ENCODE data around the gene PRKCZ.

PRKCZ gene

GRCh38 chr1:2229037-2229864, 179.0 kb downstream of the PRKCZ start:
- H3K27ac ChIP-seq (ENCODE audit: low read length), result peak overlapping the region; percentile 87
- no peaks in the 10 kb centered on the region for H3K9me3 ChIP-seq (ENCODE audit: control insufficient read depth in 2 of 2, low read length in 2 of 2)
- H3K36me3 ChIP-seq (ENCODE audit: control insufficient read depth in 2 of 2, insufficient read depth in 2 of 2, low read length in 2 of 2), result no peaks in the 10 kb centered on the region
- no peaks in the 10 kb centered on the region for H3K27me3 ChIP-seq (ENCODE audit: control insufficient read depth in 1 of 2, insufficient read depth in 2 of 2, low read length in 2 of 2)
- H3K9ac ChIP-seq (ENCODE audit: low read length in 2 of 2), result peak overlapping the region; percentile 76 to 80
- peaks cover 53% of the 10 kb centered on the region for H3K4me1 ChIP-seq (ENCODE audit: control insufficient read depth, insufficient read depth, low read length)
- peak overlapping the region; percentile 81 to 86 for H3K4me3 ChIP-seq (ENCODE audit: low read length in 2 of 2)

GRCh38 chr1:2229911-2230731, 179.9 kb downstream of the PRKCZ start:
- no peaks in the 10 kb centered on the region for H3K9me3 ChIP-seq (ENCODE audit: control insufficient read depth in 2 of 2, low read length in 2 of 2)
- no peaks in the 10 kb centered on the region for H3K36me3 ChIP-seq (ENCODE audit: control insufficient read depth in 2 of 2, insufficient read depth in 2 of 2, low read length in 2 of 2)
- H3K9ac ChIP-seq (ENCODE audit: low read length in 2 of 2), result peak overlapping the region; percentile 76 to 80
- no peaks in the 10 kb centered on the region for H3K27me3 ChIP-seq (ENCODE audit: control insufficient read depth in 1 of 2, insufficient read depth in 2 of 2, low read length in 2 of 2)
- peaks cover 61% of the 10 kb centered on the region for H3K4me1 ChIP-seq (ENCODE audit: control insufficient read depth, insufficient read depth, low read length)
- H3K27ac ChIP-seq (ENCODE audit: low read length), result peak overlapping the region; percentile 87
- peak overlapping the region; percentile 81 to 86 for H3K4me3 ChIP-seq (ENCODE audit: low read length in 2 of 2)

GRCh38 chr1:2230781-2231531, 180.7 kb downstream of the PRKCZ start:
- H3K4me3 ChIP-seq (ENCODE audit: low read length in 2 of 2), result peak overlapping the region; percentile 81 to 86

GRCh38 chr1:2231532-2232254, 181.5 kb downstream of the PRKCZ start:
- Histone ChIP-seq H3K27ac (ENCODE audit: low read length) (peak overlapping the region; percentile 87), H3K4me1 (ENCODE audit: control insufficient read depth, insufficient read depth, low read length) (peaks cover 73% of the 10 kb centered on the region), H3K9me3 (ENCODE audit: control insufficient read depth in 2 of 2, low read length in 2 of 2) (no peaks in the 10 kb centered on the region), H3K36me3 (ENCODE audit: control insufficient read depth in 2 of 2, insufficient read depth in 2 of 2, low read length in 2 of 2) (no peaks in the 10 kb centered on the region), H3K4me3 (ENCODE audit: low read length in 2 of 2) (peak overlapping the region; percentile 81 to 86), H3K9ac (ENCODE audit: low read length in 2 of 2) (peak overlapping the region; percentile 68 to 80), H3K27me3 (ENCODE audit: control insufficient read depth in 1 of 2, insufficient read depth in 2 of 2, low read length in 2 of 2) (no peaks in the 10 kb centered on the region)

More at GRCh38 chr1:2230781-2231531, 180.7 kb downstream of the PRKCZ start:
- Histone ChIP-seq H3K9me3 (ENCODE audit: control insufficient read depth in 2 of 2, low read length in 2 of 2) (no peaks in the 10 kb centered on the region), H3K27ac (ENCODE audit: low read length) (peak overlapping the region; percentile 87), H3K27me3 (ENCODE audit: control insufficient read depth in 1 of 2, insufficient read depth in 2 of 2, low read length in 2 of 2) (no peaks in the 10 kb centered on the region), H3K4me1 (ENCODE audit: control insufficient read depth, insufficient read depth, low read length) (peaks cover 69% of the 10 kb centered on the region), H3K9ac (ENCODE audit: low read length in 2 of 2) (peak overlapping the region; percentile 68 to 80), H3K36me3 (ENCODE audit: control insufficient read depth in 2 of 2, insufficient read depth in 2 of 2, low read length in 2 of 2) (no peaks in the 10 kb centered on the region)

GRCh38 chr1:2232255-2232915, 182.2 kb downstream of the PRKCZ start:
- Histone ChIP-seq H3K27me3 (ENCODE audit: control insufficient read depth in 1 of 2, insufficient read depth in 2 of 2, low read length in 2 of 2) (no peaks in the 10 kb centered on the region), H3K9ac (ENCODE audit: low read length in 2 of 2) (peak overlapping the region; percentile 42 to 80), H3K36me3 (ENCODE audit: control insufficient read depth in 2 of 2, insufficient read depth in 2 of 2, low read length in 2 of 2) (no peaks in the 10 kb centered on the region), H3K27ac (ENCODE audit: low read length) (peak overlapping the region; percentile 87), H3K4me3 (ENCODE audit: low read length in 2 of 2) (peak overlapping the region; percentile 81 to 86), H3K4me1 (ENCODE audit: control insufficient read depth, insufficient read depth, low read length) (peaks cover 79% of the 10 kb centered on the region), H3K9me3 (ENCODE audit: control insufficient read depth in 2 of 2, low read length in 2 of 2) (no peaks in the 10 kb centered on the region)

GRCh38 chr1:2232916-2233438, 182.8 kb downstream of the PRKCZ start:
- Histone ChIP-seq H3K27me3 (ENCODE audit: control insufficient read depth in 1 of 2, insufficient read depth in 2 of 2, low read length in 2 of 2) (no peaks in the 10 kb centered on the region), H3K9me3 (ENCODE audit: control insufficient read depth in 2 of 2, low read length in 2 of 2) (no peaks in the 10 kb centered on the region), H3K9ac (ENCODE audit: low read length in 2 of 2) (peak overlapping the region; percentile 42 to 80), H3K27ac (ENCODE audit: low read length) (peak overlapping the region; percentile 87), H3K4me1 (ENCODE audit: control insufficient read depth, insufficient read depth, low read length) (peaks cover 85% of the 10 kb centered on the region), H3K4me3 (ENCODE audit: low read length in 2 of 2) (peak overlapping the region; percentile 81 to 86), H3K36me3 (ENCODE audit: control insufficient read depth in 2 of 2, insufficient read depth in 2 of 2, low read length in 2 of 2) (no peaks in the 10 kb centered on the region)

- Histone ChIP-seq H3K27ac (ENCODE audit: low read length) (peak overlapping the region; percentile 87), H3K9me3 (ENCODE audit: control insufficient read depth in 2 of 2, low read length in 2 of 2) (no peaks in the 10 kb centered on the region), H3K9ac (ENCODE audit: low read length in 2 of 2) (peak overlapping the region; percentile 55 to 63), H3K36me3 (ENCODE audit: control insufficient read depth in 2 of 2, insufficient read depth in 2 of 2, low read length in 2 of 2) (no peaks in the 10 kb centered on the region), H3K4me1 (ENCODE audit: control insufficient read depth, insufficient read depth, low read length) (peaks cover 90% of the 10 kb centered on the region), H3K27me3 (ENCODE audit: control insufficient read depth in 1 of 2, insufficient read depth in 2 of 2, low read length in 2 of 2) (no peaks in the 10 kb centered on the region), H3K4me3 (ENCODE audit: low read length in 2 of 2) (peak overlapping the region; percentile 48 to 72)
These were observed 183.3 kb downstream of the PRKCZ start for GRCh38 chr1:2233468-2233867.

- H3K27me3 ChIP-seq (ENCODE audit: control insufficient read depth in 1 of 2, insufficient read depth in 2 of 2, low read length in 2 of 2), result no peaks in the 10 kb centered on the region
- H3K9me3 ChIP-seq (ENCODE audit: control insufficient read depth in 2 of 2, low read length in 2 of 2), result no peaks in the 10 kb centered on the region
- H3K36me3 ChIP-seq (ENCODE audit: control insufficient read depth in 2 of 2, insufficient read depth in 2 of 2, low read length in 2 of 2), result no peaks in the 10 kb centered on the region
- peak overlapping the region; percentile 87 for H3K27ac ChIP-seq (ENCODE audit: low read length)
- H3K9ac ChIP-seq (ENCODE audit: low read length in 2 of 2), result peak overlapping the region; percentile 55 to 63
- peaks cover 97% of the 10 kb centered on the region for H3K4me1 ChIP-seq (ENCODE audit: control insufficient read depth, insufficient read depth, low read length)
- H3K4me3 ChIP-seq (ENCODE audit: low read length in 2 of 2), result peak overlapping the region; percentile 48 to 72
These were observed 184.0 kb downstream of the PRKCZ start for GRCh38 chr1:2233997-2234761.

GRCh38 chr1:2234762-2235113, 184.5 kb downstream of the PRKCZ start:
- no peaks in the 10 kb centered on the region for H3K27me3 ChIP-seq (ENCODE audit: control insufficient read depth in 1 of 2, insufficient read depth in 2 of 2, low read length in 2 of 2)
- peak overlapping the region in 1 of 2 donors; percentile 63 for H3K9ac ChIP-seq (ENCODE audit: low read length in 2 of 2)
- H3K4me3 ChIP-seq (ENCODE audit: low read length in 2 of 2), result peak overlapping the region in 1 of 2 donors; percentile 72
- no peaks in the 10 kb centered on the region for H3K36me3 ChIP-seq (ENCODE audit: control insufficient read depth in 2 of 2, insufficient read depth in 2 of 2, low read length in 2 of 2)
- no peaks in the 10 kb centered on the region for H3K9me3 ChIP-seq (ENCODE audit: control insufficient read depth in 2 of 2, low read length in 2 of 2)
- H3K4me1 ChIP-seq (ENCODE audit: control insufficient read depth, insufficient read depth, low read length), result peaks cover 98% of the 10 kb centered on the region
- peak overlapping the region; percentile 46 for H3K27ac ChIP-seq (ENCODE audit: low read length)
